A673 (cell line): Measurements from ENCODE around the gene DCAF7. TPM values are rescaled to one million over a fixed set of nuclear protein-coding genes. Genes with fewer than 3 reads are reported as not detected.

Experiments
- BruUV-seq: library from RNA; stranded (reverse); fragments of 400-500 nt; replicated peaks from 2 replicates; lab custom pipeline; 2021; lab: Mats Ljungman, UMichigan
- CTCF ChIA-PET: fragments of 300-600 bp; sonication (Branson Sonifier 250); formaldehyde crosslinking; loops from one replicate; lab custom pipeline; 2022; ENCODE audit warnings: antibody characterized with exemption; lab: Charles Lee
- POLR2A ChIA-PET: fragments of 300-600 bp; sonication (Branson Sonifier 250); formaldehyde crosslinking; loops from one replicate; lab custom pipeline; 2022; ENCODE audit warnings: antibody characterized with exemption; ENCODE audit not compliant: low non-redundant PET; lab: Charles Lee
- DNase-seq: peaks from one replicate; pipeline ENCODE4 v3.0.0-alpha.2; 2015; ENCODE audit warnings: low spot score
- H3K27ac ChIP-seq: fragments of 200-600 bp; sonication (generic); 2 replicates; pipeline ENCODE4 v1.5.1; 2016; ENCODE audit warnings: mixed run types, low read depth, mild to moderate bottlenecking, mixed read lengths, antibody characterized with exemption, low read length; ENCODE audit not compliant: poor library complexity, severe bottlenecking
- H3K27me3 ChIP-seq: fragments of 200-600 bp; sonication (generic); replicated peaks from 2 replicates; pipeline ENCODE4 v1.6.1; 2017; ENCODE audit warnings: mixed run types, low read depth, mild to moderate bottlenecking, mixed read lengths, antibody characterized with exemption, low read length; ENCODE audit not compliant: insufficient read depth, poor library complexity
- H3K36me3 ChIP-seq: fragments of 200-600 bp; sonication (generic); 2 replicates; pipeline ENCODE4 v1.6.1; 2016; ENCODE audit warnings: mixed run types, mild to moderate bottlenecking, mixed read lengths, antibody characterized with exemption, low read length; ENCODE audit not compliant: insufficient read depth, poor library complexity, severe bottlenecking
- H3K4me1 ChIP-seq: fragments of 200-600 bp; sonication (generic); 2 replicates; pipeline ENCODE4 v1.6.1; 2017; ENCODE audit warnings: mixed run types, mild to moderate bottlenecking, mixed read lengths, antibody characterized with exemption, low read length; ENCODE audit not compliant: insufficient read depth, poor library complexity, severe bottlenecking
- H3K4me3 ChIP-seq: fragments of 200-600 bp; sonication (generic); 2 replicates; pipeline ENCODE4 v1.5.1; 2016; ENCODE audit warnings: low read depth, mixed run types, mild to moderate bottlenecking, mixed read lengths, low read length; ENCODE audit not compliant: poor library complexity, severe bottlenecking
- H3K9me3 ChIP-seq: fragments of 200-600 bp; sonication (generic); 2 replicates; pipeline ENCODE4 v1.6.1; 2016; ENCODE audit warnings: mixed run types, low read depth, mild to moderate bottlenecking, mixed read lengths, antibody characterized with exemption, low read length; ENCODE audit not compliant: poor library complexity, severe bottlenecking
- EZH2 ChIP-seq: fragments of 200-600 bp; sonication (generic); IDR thresholded peaks from 2 replicates; pipeline ENCODE4 v1.6.1; 2017; ENCODE audit warnings: borderline replicate concordance, low read depth, mild to moderate bottlenecking, mixed read lengths, antibody characterized with exemption, low read length; ENCODE audit not compliant: poor library complexity, severe bottlenecking
- intact Hi-C: fragments of 100-400 bp; cut with micrococcal nuclease; formaldehyde crosslinking; loops from one replicate; pipeline ENCODE4 v1.10.0; 2022; ENCODE audit not compliant: unreplicated experiment
- total RNA-seq: library from RNA; stranded (reverse); gene quantifications from 2 replicates; pipeline ENCODE4 v1.2.3, GENCODE V29; 2021
- TF ChIP-seq, protein P1 (sequence below): fragments of 300-800, 200-600 bp; sonication (generic); conservative IDR thresholded peaks from 2 replicates; pipeline ENCODE4 v1.5.1; 2017; ENCODE audit warnings: low read depth, mild to moderate bottlenecking, antibody characterized with exemption, low read length, moderate library complexity, mixed read lengths

Gene DCAF7
- total RNA-seq, 1 experiment from 2014 or later = 116 TPM

DNA sequence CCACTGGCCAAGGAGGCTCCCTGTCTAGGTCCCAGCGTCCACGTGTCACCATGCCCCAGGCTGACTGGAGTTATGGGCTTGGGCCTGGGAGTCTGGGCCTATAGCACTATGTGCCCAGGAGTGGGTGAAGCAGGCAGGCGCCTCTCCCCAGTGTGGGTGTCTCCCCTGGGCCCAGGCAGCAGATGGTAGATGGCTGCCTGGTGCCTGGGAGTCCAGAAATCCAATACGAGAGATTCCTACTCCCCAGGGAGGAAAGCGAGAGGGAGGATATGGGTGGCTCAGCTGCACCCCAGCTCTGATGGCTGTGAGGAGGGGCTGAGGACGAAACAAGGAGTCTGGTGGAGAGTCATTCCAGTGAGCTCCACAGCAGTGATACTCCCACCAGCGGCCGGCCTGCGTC lies 22.1 kb upstream of the DCAF7 start:
- POLR2A ChIA-PET = no interaction called here
- H3K4me3 ChIP-seq = no peak overlapping the region
- CTCF ChIA-PET = no interaction called here
- H3K36me3 ChIP-seq = no peaks in the 10 kb centered on the region
- no peak for DNase-seq
- H3K27me3 ChIP-seq = no peaks in the 10 kb centered on the region
- no TSS peak for BruUV-seq
- no peak overlapping the region for H3K27ac ChIP-seq
- TF ChIP-seq, protein P1, sequence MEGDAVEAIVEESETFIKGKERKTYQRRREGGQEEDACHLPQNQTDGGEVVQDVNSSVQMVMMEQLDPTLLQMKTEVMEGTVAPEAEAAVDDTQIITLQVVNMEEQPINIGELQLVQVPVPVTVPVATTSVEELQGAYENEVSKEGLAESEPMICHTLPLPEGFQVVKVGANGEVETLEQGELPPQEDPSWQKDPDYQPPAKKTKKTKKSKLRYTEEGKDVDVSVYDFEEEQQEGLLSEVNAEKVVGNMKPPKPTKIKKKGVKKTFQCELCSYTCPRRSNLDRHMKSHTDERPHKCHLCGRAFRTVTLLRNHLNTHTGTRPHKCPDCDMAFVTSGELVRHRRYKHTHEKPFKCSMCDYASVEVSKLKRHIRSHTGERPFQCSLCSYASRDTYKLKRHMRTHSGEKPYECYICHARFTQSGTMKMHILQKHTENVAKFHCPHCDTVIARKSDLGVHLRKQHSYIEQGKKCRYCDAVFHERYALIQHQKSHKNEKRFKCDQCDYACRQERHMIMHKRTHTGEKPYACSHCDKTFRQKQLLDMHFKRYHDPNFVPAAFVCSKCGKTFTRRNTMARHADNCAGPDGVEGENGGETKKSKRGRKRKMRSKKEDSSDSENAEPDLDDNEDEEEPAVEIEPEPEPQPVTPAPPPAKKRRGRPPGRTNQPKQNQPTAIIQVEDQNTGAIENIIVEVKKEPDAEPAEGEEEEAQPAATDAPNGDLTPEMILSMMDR = no peak
- TF ChIP-seq EZH2 = no peak
- H3K4me1 ChIP-seq = no peaks in the 10 kb centered on the region
- intact Hi-C loops = no loop called here
- no peaks in the 10 kb centered on the region for H3K9me3 ChIP-seq

DNA sequence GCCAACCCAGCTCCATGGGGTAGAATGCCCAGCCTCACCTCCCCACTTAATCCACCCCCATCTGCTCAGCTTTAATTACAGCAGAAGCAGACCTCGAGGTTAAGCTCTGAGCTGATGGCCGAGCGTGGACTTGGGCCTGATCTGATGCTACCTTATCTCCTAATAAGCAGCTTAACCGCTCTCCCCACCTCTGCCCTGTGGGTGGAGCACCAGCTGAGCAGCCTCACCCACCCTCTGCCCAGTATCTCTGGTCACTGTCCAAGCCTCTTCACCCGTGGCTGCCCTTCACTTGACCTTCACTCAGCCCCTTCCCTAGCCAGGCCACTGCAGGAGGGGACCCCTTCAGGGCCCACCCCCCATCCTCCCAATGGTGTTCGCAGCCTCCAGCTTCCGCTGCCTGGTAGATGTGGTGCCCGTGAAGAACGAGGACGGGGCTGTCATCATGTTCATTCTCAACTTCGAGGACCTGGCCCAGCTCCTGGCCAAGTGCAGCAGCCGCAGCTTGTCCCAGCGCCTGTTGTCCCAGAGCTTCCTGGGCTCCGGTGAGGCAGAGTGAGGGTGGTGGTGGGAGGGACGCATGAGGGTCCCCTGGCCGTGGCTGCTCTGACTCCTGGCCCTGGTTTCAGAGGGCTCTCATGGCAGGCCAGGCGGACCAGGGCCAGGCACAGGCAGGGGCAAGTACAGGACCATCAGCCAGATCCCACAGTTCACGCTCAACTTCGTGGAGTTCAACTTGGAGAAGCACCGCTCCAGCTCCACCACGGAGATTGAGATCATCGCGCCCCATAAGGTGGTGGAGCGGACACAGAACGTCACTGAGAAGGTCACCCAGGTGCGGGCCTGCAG lies 20.3 kb upstream of the DCAF7 start:
- no TSS peak for BruUV-seq
- no peak overlapping the region for H3K4me3 ChIP-seq
- ChIA-PET POLR2A (no interaction called here), CTCF (no interaction called here)
- H3K36me3 ChIP-seq = no peaks in the 10 kb centered on the region
- DNase-seq = no peak
- TF ChIP-seq, protein P1 = no peak
- no peak for TF ChIP-seq EZH2
- no peaks in the 10 kb centered on the region for H3K27me3 ChIP-seq
- H3K9me3 ChIP-seq = no peaks in the 10 kb centered on the region
- no peak overlapping the region for H3K27ac ChIP-seq
- H3K4me1 ChIP-seq = no peaks in the 10 kb centered on the region
- intact Hi-C loops = no loop called here

DNA sequence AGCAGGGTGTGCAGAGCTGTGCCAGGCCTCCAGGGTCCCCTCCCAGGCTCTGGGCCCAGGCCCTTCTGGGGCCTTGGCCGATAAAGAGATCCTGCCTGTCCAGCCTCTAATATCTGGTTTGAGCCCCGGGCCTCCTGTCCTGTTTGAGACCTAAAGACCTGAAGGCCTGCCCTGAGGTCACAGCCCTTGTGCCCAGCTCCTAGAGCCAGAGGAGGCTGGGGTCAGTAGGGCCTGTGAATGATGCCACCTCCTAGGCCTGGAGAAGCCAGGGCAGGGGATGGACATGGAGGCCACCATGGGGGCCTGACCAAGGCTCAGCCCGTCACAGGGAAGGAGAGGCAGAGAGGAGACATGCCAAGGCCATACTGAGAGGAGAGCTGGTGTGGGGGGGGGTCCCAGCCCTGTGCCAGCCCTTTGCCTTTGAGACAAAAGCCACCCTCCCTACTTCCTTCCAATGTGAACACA lies 19.7 kb upstream of the DCAF7 start:
- ChIA-PET POLR2A (no interaction called here), CTCF (no interaction called here)
- TF ChIP-seq EZH2 = no peak
- TF ChIP-seq, protein P1 = no peak
- no peak for DNase-seq
- intact Hi-C loops = no loop called here
- BruUV-seq = no TSS peak
- Histone ChIP-seq H3K4me3 (no peak overlapping the region), H3K9me3 (no peaks in the 10 kb centered on the region), H3K4me1 (no peaks in the 10 kb centered on the region), H3K27ac (no peak overlapping the region), H3K27me3 (no peaks in the 10 kb centered on the region), H3K36me3 (no peaks in the 10 kb centered on the region)
